NB4 (cell line): ENCODE measurements around the gene PKNOX2.

Experiments
- POLR2A ChIP-seq: IDR thresholded peaks from 2 replicates; pipeline ENCODE4 v1.6.1; 2011; ENCODE audit warnings: mild to moderate bottlenecking; ENCODE audit not compliant: insufficient read length; ENCODE audit errors: extremely low read depth
- TF ChIP-seq, protein P1 (sequence below): IDR thresholded peaks from one replicate; pipeline ENCODE4 v1.5.1; 2012; ENCODE audit warnings: low read depth, low read length

- TF ChIP-seq, protein P1, sequence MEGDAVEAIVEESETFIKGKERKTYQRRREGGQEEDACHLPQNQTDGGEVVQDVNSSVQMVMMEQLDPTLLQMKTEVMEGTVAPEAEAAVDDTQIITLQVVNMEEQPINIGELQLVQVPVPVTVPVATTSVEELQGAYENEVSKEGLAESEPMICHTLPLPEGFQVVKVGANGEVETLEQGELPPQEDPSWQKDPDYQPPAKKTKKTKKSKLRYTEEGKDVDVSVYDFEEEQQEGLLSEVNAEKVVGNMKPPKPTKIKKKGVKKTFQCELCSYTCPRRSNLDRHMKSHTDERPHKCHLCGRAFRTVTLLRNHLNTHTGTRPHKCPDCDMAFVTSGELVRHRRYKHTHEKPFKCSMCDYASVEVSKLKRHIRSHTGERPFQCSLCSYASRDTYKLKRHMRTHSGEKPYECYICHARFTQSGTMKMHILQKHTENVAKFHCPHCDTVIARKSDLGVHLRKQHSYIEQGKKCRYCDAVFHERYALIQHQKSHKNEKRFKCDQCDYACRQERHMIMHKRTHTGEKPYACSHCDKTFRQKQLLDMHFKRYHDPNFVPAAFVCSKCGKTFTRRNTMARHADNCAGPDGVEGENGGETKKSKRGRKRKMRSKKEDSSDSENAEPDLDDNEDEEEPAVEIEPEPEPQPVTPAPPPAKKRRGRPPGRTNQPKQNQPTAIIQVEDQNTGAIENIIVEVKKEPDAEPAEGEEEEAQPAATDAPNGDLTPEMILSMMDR = no peak
- TF ChIP-seq POLR2A = no peak
Observed at GRCh38 chr11:125322289-125322688, 157.7 kb downstream of the PKNOX2 start.
